Left lung (tissue), 10 donors: ENCODE data around the gene BRSK1. TPM values are rescaled to one million over a fixed set of nuclear protein-coding genes. Genes with fewer than 3 reads are reported as not detected.

Experiments
- ATAC-seq: fragments of 200-7000 bp; cut with Tn5 transposase; one replicate; pipeline ENCODE4 v1.9.1; 2020; ENCODE audit warnings: moderate library complexity
- DNase-seq, 4 donors: peaks; one replicate each; pipeline ENCODE4 v3.0.0-alpha.2; 2013 to 2020
- H3K27ac ChIP-seq, 2 donors: fragments of 200-600 bp; sonication (generic) in 1 of 2; one replicate each; pipeline versions ENCODE4 v1.5.0 to v1.8.0; 2020 to 2021
- H3K27me3 ChIP-seq, 2 donors: fragments of 200-600 bp; sonication (generic) in 1 of 2; one replicate each; pipeline versions ENCODE4 v1.5.0 to v1.8.0; 2020 to 2021
- H3K36me3 ChIP-seq, 2 donors: fragments of 200-600 bp; sonication (generic) in 1 of 2; one replicate each; pipeline versions ENCODE4 v1.5.0 to v1.8.0; 2020 to 2021
- H3K4me1 ChIP-seq, 2 donors: fragments of 200-600 bp; one replicate each; pipeline ENCODE4 v1.8.0; 2021
- H3K4me3 ChIP-seq, 2 donors: fragments of 200-600 bp; sonication (generic) in 1 of 2; one replicate each; pipeline versions ENCODE4 v1.5.0 to v1.8.0; 2020 to 2021; ENCODE audit warnings: mild to moderate bottlenecking in 1 of 2
- H3K9me3 ChIP-seq, 2 donors: fragments of 200-600 bp; sonication (generic) in 1 of 2; one replicate each; pipeline versions ENCODE4 v1.5.0 to v1.8.0; 2020 to 2021
- CTCF ChIP-seq, 2 donors: fragments of 200-600 bp; sonication (generic) in 1 of 2; IDR thresholded peaks; one replicate each; pipeline versions ENCODE4 v1.5.0 to v1.8.0; 2021; ENCODE audit warnings: antibody characterized with exemption in 2 of 2
- intact Hi-C, 2 donors: fragments of 100-400 bp; cut with DNase I; formaldehyde crosslinking; loops; one replicate each; pipeline versions ENCODE4 v1.11.2 to v1.14.2; 2022
- polyA plus RNA-seq, 6 donors: library from polyadenylated mRNA; unstranded; fragments of 120-200 nt; gene quantifications; one replicate each; pipeline ENCODE4 v1.2.1, GENCODE V29; 2013; ENCODE audit not compliant: insufficient read length in 6 of 6
- total RNA-seq, 2 donors: library from RNA; stranded (reverse); fragmentation: NEBNext Ultra II Directional; extraction: Animal tissue kit (Norgen Biotek cat#: 25700); gene quantifications; one replicate each; pipeline ENCODE4 v1.2.1, GENCODE V29; 2021
- donor health status: DM: no; HTN: yes; CAD: no.
- donor health status: DM: no; HTN: no; CAD: no.

BRSK1 gene
- total and polyA plus RNA-seq, 8 donors: 2.2 to 18.1 (median 13.6) TPM

- Histone ChIP-seq H3K27ac (no peak overlapping the region), H3K36me3 (peaks cover 0 to 49% of the 10 kb centered on the region in 2 donors), H3K9me3 (no peaks in the 10 kb centered on the region), H3K4me3 (no peak overlapping the region), H3K4me1 (peaks cover 4 to 18% of the 10 kb centered on the region in 2 donors), H3K27me3 (no peaks in the 10 kb centered on the region)
- intact Hi-C loops: no loop called here
- DNase-seq (no peak), ATAC-seq (no peak)
- no peak for TF ChIP-seq CTCF (IDR thresholded peaks at IDR 0.05)
Measured at GRCh38 chr19:55344444-55344843, 60.6 kb downstream of the BRSK1 start.

- Histone ChIP-seq H3K4me1 (peaks cover 4 to 14% of the 10 kb centered on the region in 2 donors), H3K9me3 (no peaks in the 10 kb centered on the region), H3K27ac (no peak overlapping the region), H3K27me3 (peaks cover 0 to 5% of the 10 kb centered on the region in 2 donors), H3K4me3 (no peak overlapping the region), H3K36me3 (peaks cover 0 to 49% of the 10 kb centered on the region in 2 donors)
- ATAC-seq: no peak
- intact Hi-C loops: no loop called here
- no peak for TF ChIP-seq CTCF (IDR thresholded peaks at IDR 0.05)
- no peak for DNase-seq
Measured at GRCh38 chr19:55345101-55345817, 61.5 kb downstream of the BRSK1 start.

GRCh38 chr19:55345818-55346724 lies 62.3 kb downstream of the BRSK1 start:
- TF ChIP-seq CTCF (IDR thresholded peaks at IDR 0.05): no peak
- intact Hi-C loops: no loop called here
- Histone ChIP-seq H3K36me3 (peaks cover 0 to 49% of the 10 kb centered on the region in 2 donors), H3K9me3 (no peaks in the 10 kb centered on the region), H3K27me3 (peaks cover 0 to 13% of the 10 kb centered on the region in 2 donors), H3K27ac (no peak overlapping the region), H3K4me1 (peaks cover 0 to 6% of the 10 kb centered on the region in 2 donors), H3K4me3 (no peak overlapping the region)
- ATAC-seq (no peak), DNase-seq (no peak)

DNA sequence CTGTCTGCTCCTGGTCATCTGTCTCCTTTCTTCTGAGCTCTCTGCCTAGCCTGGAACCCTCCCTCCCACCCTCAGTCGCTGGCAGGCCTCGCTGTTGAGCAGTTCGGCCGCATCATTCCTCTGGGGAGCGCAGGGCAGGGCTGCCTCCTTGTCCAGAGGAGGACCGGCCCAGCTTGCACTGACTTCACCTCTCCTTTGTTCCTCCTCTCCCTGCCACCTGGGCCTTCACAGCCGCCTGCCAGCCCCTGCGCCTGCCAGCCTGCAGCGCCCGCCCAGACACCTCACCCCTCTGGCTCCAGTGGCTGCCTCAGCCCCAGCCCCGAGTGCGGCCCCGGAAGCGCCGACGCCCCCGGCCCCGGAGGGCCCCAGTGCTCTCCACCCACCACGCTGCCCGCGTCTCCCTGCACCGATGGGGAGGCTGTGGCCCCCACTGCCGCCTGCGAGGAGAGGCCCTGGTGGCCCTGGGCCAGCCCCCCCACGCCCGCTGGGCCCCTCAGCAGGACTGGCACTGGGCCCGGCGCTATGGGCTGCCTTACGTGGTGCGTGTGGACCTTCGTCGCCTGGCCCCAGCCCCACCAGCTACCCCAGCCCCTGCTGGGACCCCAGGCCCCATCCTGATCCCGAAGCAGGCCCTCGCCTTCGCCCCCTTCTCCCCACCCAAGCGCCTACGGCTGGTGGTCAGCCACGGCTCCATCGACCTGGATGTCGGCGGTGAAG lies 63.1 kb downstream of the BRSK1 start:
- Histone ChIP-seq H3K4me1 (no peaks in the 10 kb centered on the region), H3K4me3 (no peak overlapping the region), H3K36me3 (peaks cover 0 to 48% of the 10 kb centered on the region in 2 donors), H3K27ac (no peak overlapping the region), H3K27me3 (peaks cover 3 to 21% of the 10 kb centered on the region in 2 donors), H3K9me3 (no peaks in the 10 kb centered on the region)
- no peak for ATAC-seq
- DNase-seq: no peak
- intact Hi-C loops: no loop called here
- TF ChIP-seq CTCF (IDR thresholded peaks at IDR 0.05): no peak
